ENCODE measurements around the gene EML6.

GRCh38 chr2:54776494-54776893 lies 53.0 kb downstream of the EML6 start:
- TF ChIP-seq CTCF (IDR thresholded peaks at IDR 0.05; ENCODE audit: low read depth, low read length) (no peak), EZH2phosphoT487 (IDR thresholded peaks at IDR 0.05; ENCODE audit: low read depth) (no peak)
